Mononuclear cell (primary cell): ENCODE results near the gene CD59. TPM values are rescaled to one million over a fixed set of nuclear protein-coding genes. Genes with fewer than 3 reads are reported as not detected.

ENCODE experiments used
- H3K27me3 ChIP-seq: 2 replicates; pipeline ENCODE4 v1.6.0; 2011; ENCODE audit warnings: low read length, control low read depth; ENCODE audit not compliant: insufficient read depth
- H3K4me1 ChIP-seq: 2 replicates; pipeline ENCODE4 v1.5.1; 2011; ENCODE audit warnings: mild to moderate bottlenecking, low read length, control low read depth; ENCODE audit not compliant: insufficient read depth
- H3K4me3 ChIP-seq: 2 replicates; pipeline ENCODE4 v1.5.1; 2011; ENCODE audit warnings: mild to moderate bottlenecking, low read length, moderate library complexity
- H3K9me3 ChIP-seq: 2 replicates; pipeline ENCODE4 v1.5.1; 2011; ENCODE audit warnings: low read depth, mild to moderate bottlenecking, control low read depth, low read length
- total RNA-seq: library from RNA; depleted of rRNA; stranded (reverse); fragments of >200 nt; gene quantifications from one replicate; pipeline ENCODE4 v1.2.3, GENCODE V29; 2012

CD59 gene
- 14.9 TPM for total RNA-seq

GRCh38 chr11:33736148-33736812 lies at the start of gene CD59:
CD59 (minus strand) TSS chr11:33736423; CDS start chr11:33722445, 13,978 bp downstream.
- no peaks in the 10 kb centered on the region for H3K9me3 ChIP-seq
- no peaks in the 10 kb centered on the region for H3K27me3 ChIP-seq
- H3K4me3 ChIP-seq: peak within 1 kb of the TSS; percentile 68
- peaks cover 39% of the 10 kb centered on the region for H3K4me1 ChIP-seq

GRCh38 chr11:33785609-33786008 lies 49.4 kb upstream of the CD59 start:
- H3K4me3 ChIP-seq: no peak overlapping the region
- H3K4me1 ChIP-seq: no peaks in the 10 kb centered on the region

GRCh38 chr11:33779849-33780528 lies 43.8 kb upstream of the CD59 start:
- Histone ChIP-seq H3K4me3 (no peak overlapping the region), H3K27me3 (peaks cover 35% of the 10 kb centered on the region), H3K9me3 (no peaks in the 10 kb centered on the region), H3K4me1 (peaks cover 4% of the 10 kb centered on the region)

More at GRCh38 chr11:33785609-33786008, 49.4 kb upstream of the CD59 start:
- peaks cover 16% of the 10 kb centered on the region for H3K27me3 ChIP-seq
- no peaks in the 10 kb centered on the region for H3K9me3 ChIP-seq

GRCh38 chr11:33778675-33779074 lies 42.5 kb upstream of the CD59 start:
- peaks cover 33% of the 10 kb centered on the region for H3K27me3 ChIP-seq
- peaks cover 9% of the 10 kb centered on the region for H3K4me1 ChIP-seq
- no peaks in the 10 kb centered on the region for H3K9me3 ChIP-seq
- H3K4me3 ChIP-seq: no peak overlapping the region

- Histone ChIP-seq H3K9me3 (no peaks in the 10 kb centered on the region), H3K4me1 (peaks cover 17% of the 10 kb centered on the region), H3K4me3 (no peak overlapping the region), H3K27me3 (peaks cover 33% of the 10 kb centered on the region)
Observed at GRCh38 chr11:33777906-33778305, 41.7 kb upstream of the CD59 start.

GRCh38 chr11:33775832-33776470 lies 39.7 kb upstream of the CD59 start:
- Histone ChIP-seq H3K27me3 (peaks cover 33% of the 10 kb centered on the region), H3K9me3 (no peaks in the 10 kb centered on the region), H3K4me3 (no peak overlapping the region)

GRCh38 chr11:33775467-33775807 lies 39.2 kb upstream of the CD59 start:
- H3K9me3 ChIP-seq: no peaks in the 10 kb centered on the region
- no peak overlapping the region for H3K4me3 ChIP-seq
- peaks cover 33% of the 10 kb centered on the region for H3K27me3 ChIP-seq
- H3K4me1 ChIP-seq: peaks cover 24% of the 10 kb centered on the region

More at GRCh38 chr11:33775832-33776470, 39.7 kb upstream of the CD59 start:
- H3K4me1 ChIP-seq: peaks cover 24% of the 10 kb centered on the region

GRCh38 chr11:33774736-33775466 lies 38.7 kb upstream of the CD59 start:
- Histone ChIP-seq H3K4me3 (peak overlapping the region; percentile 88), H3K4me1 (peaks cover 24% of the 10 kb centered on the region), H3K27me3 (peaks cover 33% of the 10 kb centered on the region), H3K9me3 (no peaks in the 10 kb centered on the region)

- Histone ChIP-seq H3K4me3 (peak within 1 kb of the TSS; percentile 88), H3K9me3 (no peaks in the 10 kb centered on the region), H3K27me3 (peaks cover 33% of the 10 kb centered on the region), H3K4me1 (peaks cover 24% of the 10 kb centered on the region)
Observed at GRCh38 chr11:33773987-33774735, 37.9 kb upstream of the CD59 start, which contains the start of gene FBXO3. FBXO3 (minus strand) TSS chr11:33774520; CDS start chr11:33774497, 23 bp downstream.

- Histone ChIP-seq H3K4me3 (peak overlapping the region; percentile 88), H3K4me1 (peaks cover 24% of the 10 kb centered on the region), H3K27me3 (peaks cover 28% of the 10 kb centered on the region), H3K9me3 (no peaks in the 10 kb centered on the region)
Observed at GRCh38 chr11:33773404-33773986, 37.3 kb upstream of the CD59 start.

- Histone ChIP-seq H3K9me3 (no peaks in the 10 kb centered on the region), H3K4me1 (peaks cover 24% of the 10 kb centered on the region), H3K27me3 (peaks cover 21% of the 10 kb centered on the region), H3K4me3 (no peak overlapping the region)
Observed at GRCh38 chr11:33772870-33773269, 36.6 kb upstream of the CD59 start.

- Histone ChIP-seq H3K4me3 (no peak overlapping the region), H3K4me1 (peaks cover 24% of the 10 kb centered on the region), H3K27me3 (peaks cover 19% of the 10 kb centered on the region), H3K9me3 (no peaks in the 10 kb centered on the region)
Observed at GRCh38 chr11:33772300-33772699, 36.1 kb upstream of the CD59 start.

GRCh38 chr11:33770236-33770635 lies 34.0 kb upstream of the CD59 start:
- Histone ChIP-seq H3K9me3 (no peaks in the 10 kb centered on the region), H3K27me3 (peaks cover 5% of the 10 kb centered on the region), H3K4me3 (no peak overlapping the region), H3K4me1 (peaks cover 22% of the 10 kb centered on the region)

GRCh38 chr11:33769542-33769941 lies 33.3 kb upstream of the CD59 start:
- Histone ChIP-seq H3K27me3 (no peaks in the 10 kb centered on the region), H3K4me1 (peaks cover 16% of the 10 kb centered on the region), H3K4me3 (no peak overlapping the region), H3K9me3 (no peaks in the 10 kb centered on the region)
